ENCODE measurements around the gene PDE4D. TPM values are rescaled to one million over a fixed set of nuclear protein-coding genes. Genes with fewer than 3 reads are reported as not detected.

Gene PDE4D
- total and polyA plus RNA-seq, 10 of the 15 experiments (the other 5 are each of a cell fraction or from before 2014, with no cell fraction given): 0.87 to 4.1 (median 2.2) TPM

DNA sequence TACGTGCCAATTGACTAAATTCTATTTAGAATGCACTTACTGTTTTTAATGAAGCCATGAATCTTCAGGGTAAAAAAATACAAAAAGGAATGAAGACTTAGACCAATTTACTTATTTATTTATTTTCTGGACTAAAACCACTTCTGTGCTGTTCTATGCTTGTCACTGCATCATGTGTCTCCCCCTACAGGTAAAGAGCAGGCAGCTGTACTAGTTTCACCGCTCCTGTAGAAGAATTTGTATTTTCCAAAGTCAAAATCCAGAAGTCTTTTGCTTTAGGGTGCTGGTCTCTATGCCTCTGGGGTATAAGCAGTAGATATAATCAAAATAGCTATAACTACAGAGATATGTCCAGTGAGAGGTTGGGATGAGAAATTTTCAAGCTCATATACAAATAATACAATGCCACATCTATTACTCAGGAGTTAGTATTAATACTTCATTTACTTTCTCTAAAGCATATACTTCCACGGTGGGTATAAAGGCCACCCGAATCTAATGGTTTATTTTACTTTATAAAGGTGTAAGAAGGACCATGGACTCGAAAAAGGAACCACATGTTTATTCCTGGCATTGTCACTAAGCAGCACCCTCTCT is 719.2 kb downstream of the PDE4D start (continued):
- TF ChIP-seq, protein P1, sequence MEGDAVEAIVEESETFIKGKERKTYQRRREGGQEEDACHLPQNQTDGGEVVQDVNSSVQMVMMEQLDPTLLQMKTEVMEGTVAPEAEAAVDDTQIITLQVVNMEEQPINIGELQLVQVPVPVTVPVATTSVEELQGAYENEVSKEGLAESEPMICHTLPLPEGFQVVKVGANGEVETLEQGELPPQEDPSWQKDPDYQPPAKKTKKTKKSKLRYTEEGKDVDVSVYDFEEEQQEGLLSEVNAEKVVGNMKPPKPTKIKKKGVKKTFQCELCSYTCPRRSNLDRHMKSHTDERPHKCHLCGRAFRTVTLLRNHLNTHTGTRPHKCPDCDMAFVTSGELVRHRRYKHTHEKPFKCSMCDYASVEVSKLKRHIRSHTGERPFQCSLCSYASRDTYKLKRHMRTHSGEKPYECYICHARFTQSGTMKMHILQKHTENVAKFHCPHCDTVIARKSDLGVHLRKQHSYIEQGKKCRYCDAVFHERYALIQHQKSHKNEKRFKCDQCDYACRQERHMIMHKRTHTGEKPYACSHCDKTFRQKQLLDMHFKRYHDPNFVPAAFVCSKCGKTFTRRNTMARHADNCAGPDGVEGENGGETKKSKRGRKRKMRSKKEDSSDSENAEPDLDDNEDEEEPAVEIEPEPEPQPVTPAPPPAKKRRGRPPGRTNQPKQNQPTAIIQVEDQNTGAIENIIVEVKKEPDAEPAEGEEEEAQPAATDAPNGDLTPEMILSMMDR (IDR thresholded peaks at IDR 0.05 in 2 of 3, conservative IDR thresholded peaks at IDR 0.05 in 1 of 3; ENCODE audit: control insufficient read depth in 2 of 3, extremely low read depth in 1 of 3, insufficient read depth in 1 of 3, low read depth in 3 of 3, low read length in 3 of 3): peak; percentile 57 to 73 (median 70)
- TF ChIP-seq CBX3 (IDR thresholded peaks at IDR 0.05; ENCODE audit: borderline replicate concordance, low read depth): no peak
- no peak for TF ChIP-seq RUNX3 (IDR thresholded peaks at IDR 0.05; ENCODE audit: low read length)
- TF ChIP-seq, protein P2, sequence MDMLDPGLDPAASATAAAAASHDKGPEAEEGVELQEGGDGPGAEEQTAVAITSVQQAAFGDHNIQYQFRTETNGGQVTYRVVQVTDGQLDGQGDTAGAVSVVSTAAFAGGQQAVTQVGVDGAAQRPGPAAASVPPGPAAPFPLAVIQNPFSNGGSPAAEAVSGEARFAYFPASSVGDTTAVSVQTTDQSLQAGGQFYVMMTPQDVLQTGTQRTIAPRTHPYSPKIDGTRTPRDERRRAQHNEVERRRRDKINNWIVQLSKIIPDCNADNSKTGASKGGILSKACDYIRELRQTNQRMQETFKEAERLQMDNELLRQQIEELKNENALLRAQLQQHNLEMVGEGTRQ (IDR thresholded peaks at IDR 0.05; ENCODE audit: borderline replicate concordance, low read depth, low read length): no peak

DNA sequence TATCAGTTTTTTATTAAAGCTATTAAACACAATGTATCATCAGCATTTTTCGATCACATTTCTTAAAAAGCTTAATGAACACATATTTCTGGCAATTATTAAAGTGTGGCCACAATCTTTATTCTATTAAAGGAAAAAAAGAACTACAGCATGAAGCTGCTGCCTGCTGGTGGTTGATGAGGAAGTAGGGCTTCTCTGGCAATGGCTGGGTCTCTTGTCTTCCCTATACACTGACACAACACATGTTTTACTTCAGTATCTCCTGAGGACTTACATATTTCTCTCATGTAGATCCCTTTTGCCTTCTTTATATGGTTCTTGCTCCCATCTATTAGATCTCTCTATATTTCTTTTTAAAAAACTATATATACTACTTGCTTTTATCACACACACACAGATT is 719.9 kb downstream of the PDE4D start:
- Histone ChIP-seq H4K20me1 (ENCODE audit: control insufficient read depth, insufficient read depth) (no peaks in the 10 kb centered on the region), H3K27me3 (replicated peaks in 1 of 2; ENCODE audit: control insufficient read depth in 2 of 2, insufficient read depth in 2 of 2, low read length in 1 of 2) (no peaks in the 10 kb centered on the region), H3K4me3 (no peak overlapping the region), H3K9ac (ENCODE audit: control insufficient read depth, insufficient read depth, low read length) (no peak overlapping the region), H3K36me3 (ENCODE audit: control insufficient read depth in 2 of 2, insufficient read depth in 2 of 2, low read length in 1 of 2) (no peaks in the 10 kb centered on the region), H3K4me1 (ENCODE audit: control insufficient read depth, insufficient read depth, low read length) (peaks cover 11% of the 10 kb centered on the region), H3K79me2 (ENCODE audit: control insufficient read depth, insufficient read depth, low read length) (no peaks in the 10 kb centered on the region), H2AFZ (ENCODE audit: control insufficient read depth, low read depth, low read length) (no peak overlapping the region), H3K27ac (ENCODE audit: control insufficient read depth, insufficient read depth) (no peak overlapping the region), H3K9me3 (replicated peaks; ENCODE audit: control insufficient read depth, insufficient read depth, low read length) (no peaks in the 10 kb centered on the region), H3K4me2 (ENCODE audit: control insufficient read depth, insufficient read depth) (no peak overlapping the region)
- no TSS peak for BruUV-seq (replicated peaks)
- RAD21 ChIA-PET (ENCODE audit: unreplicated experiment): interaction anchor here (1.0 to 4.3 kb wide), 10 partner anchors 40 to 287 kb away, joined by 3 to 41 read pairs (median 4); no protein-coding TSS in a partner anchor
- WGBS (ENCODE audit: insufficient coverage, insufficient replicate concordance, low lambda C conversion rate, missing lambda C conversion rate): 50% methylated on average over 1 of the region's 1 CpG
- FAIRE-seq (no peak), ATAC-seq (no peak), DNase-seq (ENCODE audit: low read depth, low spot score) (no peak)
- no peak for TF ChIP-seq HCFC1 (IDR thresholded peaks at IDR 0.05; ENCODE audit: low read length)
- TF ChIP-seq, protein P1 (IDR thresholded peaks at IDR 0.05 in 2 of 3, conservative IDR thresholded peaks at IDR 0.05 in 1 of 3; ENCODE audit: control insufficient read depth in 2 of 3, extremely low read depth in 1 of 3, insufficient read depth in 1 of 3, low read depth in 3 of 3, low read length in 3 of 3): peak in 1 of 3 experiments; percentile 18; a peak in 2 of 6 replicates
- POLR2A ChIA-PET: interaction anchor here (1.2 kb wide), 1 partner anchor 287 kb away, joined by 4 read pairs; no protein-coding TSS in a partner anchor
- SMC1A ChIA-PET (ENCODE audit: uncharacterized antibody, unreplicated experiment): interaction anchor here (0.7 to 4.3 kb wide), 29 partner anchors 10 to 324 kb away, joined by 3 to 56 read pairs (median 3); no protein-coding TSS in a partner anchor
- CTCF ChIA-PET: interaction anchor here (0.7 to 5.3 kb wide), 30 partner anchors 10 to 697 kb away, joined by 3 to 115 read pairs (median 5); no protein-coding TSS in a partner anchor
- intact Hi-C loops (cut with micrococcal nuclease; ENCODE audit: unreplicated experiment) (loop anchor here (5.0 kb wide), 1 partner anchor 301 kb away; no protein-coding TSS in a partner anchor), in situ Hi-C loops (cut with MboI) (no loop called here)

All from GM12878 (cell line).